Measurements from ENCODE around the gene YAE1.

YAE1 gene

DNA sequence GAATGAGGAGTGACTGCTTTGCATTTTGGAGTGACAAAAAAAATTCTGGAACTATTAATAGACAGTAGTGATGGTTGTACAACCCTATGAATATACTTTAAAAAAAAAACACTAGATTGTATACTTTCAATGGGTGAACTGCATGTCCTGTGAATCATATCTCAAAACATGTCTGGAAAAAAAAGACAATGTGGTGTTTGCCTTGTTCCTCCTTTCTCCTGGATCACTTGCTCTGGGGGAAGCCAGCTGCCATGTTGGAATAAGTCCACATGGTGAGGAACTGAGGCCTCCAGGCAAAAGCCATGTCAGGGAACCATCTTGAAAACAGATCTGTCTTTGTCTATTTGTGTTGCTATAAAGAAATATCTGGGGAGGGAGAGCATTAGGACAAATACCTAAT is 39.5 kb upstream of the YAE1 start:
- Histone ChIP-seq H3K4me3 (ENCODE audit: low read depth, low read length) (no peak overlapping the region), H3K79me2 (no peaks in the 10 kb centered on the region), H2AFZ (no peak overlapping the region), H3K36me3 (ENCODE audit: control insufficient read depth, insufficient read depth, low read length) (no peaks in the 10 kb centered on the region), H3K4me2 (ENCODE audit: low read length) (no peak overlapping the region), H3K4me1 (no peaks in the 10 kb centered on the region), H3K9me3 (ENCODE audit: control insufficient read depth, low read length) (no peaks in the 10 kb centered on the region), H3K27me3 (ENCODE audit: control insufficient read depth, insufficient read depth, low read length) (no peaks in the 10 kb centered on the region), H3K9ac (no peak overlapping the region), H3K27ac (no peak overlapping the region)
- TF ChIP-seq CTCF (IDR thresholded peaks at IDR 0.05): no peak

DNA sequence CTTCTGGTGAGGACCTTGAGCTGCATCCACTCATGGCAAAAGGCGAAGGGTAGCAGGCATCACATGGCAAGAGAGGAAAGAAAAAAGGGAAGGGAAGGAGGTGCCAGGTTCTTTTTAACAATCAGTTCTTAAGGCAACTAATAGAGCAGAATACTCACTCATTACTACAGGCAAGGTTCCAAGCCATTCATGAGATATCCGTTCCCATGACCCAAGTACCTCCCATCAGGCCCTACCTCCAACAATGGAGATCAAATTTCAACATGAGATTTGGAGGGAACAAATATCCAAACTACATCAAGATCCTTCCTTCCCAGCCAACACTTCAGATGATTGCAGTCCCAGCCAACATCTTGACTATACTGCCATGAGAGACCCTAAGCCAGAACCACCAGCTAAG is 38.9 kb upstream of the YAE1 start:
- no peak overlapping the region for H3K9ac ChIP-seq
- H3K79me2 ChIP-seq: no peaks in the 10 kb centered on the region
- no peaks in the 10 kb centered on the region for H3K36me3 ChIP-seq (ENCODE audit: control insufficient read depth, insufficient read depth, low read length)
- no peaks in the 10 kb centered on the region for H3K4me1 ChIP-seq
- H3K9me3 ChIP-seq (ENCODE audit: control insufficient read depth, low read length): no peaks in the 10 kb centered on the region
- no peak overlapping the region for H3K4me2 ChIP-seq (ENCODE audit: low read length)
- no peaks in the 10 kb centered on the region for H3K27me3 ChIP-seq (ENCODE audit: control insufficient read depth, insufficient read depth, low read length)
- H3K27ac ChIP-seq: no peak overlapping the region
- TF ChIP-seq CTCF (IDR thresholded peaks at IDR 0.05): no peak
- no peak overlapping the region for H3K4me3 ChIP-seq (ENCODE audit: low read depth, low read length)
- H2AFZ ChIP-seq: no peak overlapping the region

DNA sequence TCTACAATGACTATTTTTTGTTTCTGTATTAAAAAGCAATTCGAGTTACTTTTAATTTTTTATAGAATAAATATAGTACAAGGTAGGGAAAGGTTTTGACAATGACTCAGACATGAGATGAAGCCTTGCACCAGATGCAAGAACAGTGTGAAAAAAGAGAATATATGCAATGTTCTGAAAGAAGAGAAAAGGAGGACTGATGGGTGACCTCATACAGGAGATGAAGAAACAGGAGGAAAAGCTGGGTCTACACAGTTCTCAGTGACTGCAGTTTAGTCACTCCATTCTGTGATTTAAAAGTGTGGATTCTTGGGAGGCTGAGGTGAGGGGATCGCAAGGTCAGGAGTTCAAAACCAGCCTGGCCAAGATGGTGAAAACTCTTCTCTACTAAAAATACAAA is 38.3 kb upstream of the YAE1 start:
- Histone ChIP-seq H3K36me3 (ENCODE audit: control insufficient read depth, insufficient read depth, low read length) (no peaks in the 10 kb centered on the region), H3K4me1 (no peaks in the 10 kb centered on the region), H2AFZ (no peak overlapping the region), H3K27me3 (ENCODE audit: control insufficient read depth, insufficient read depth, low read length) (no peaks in the 10 kb centered on the region), H3K9ac (no peak overlapping the region), H3K4me2 (ENCODE audit: low read length) (no peak overlapping the region), H3K27ac (no peak overlapping the region), H3K9me3 (ENCODE audit: control insufficient read depth, low read length) (no peaks in the 10 kb centered on the region), H3K79me2 (no peaks in the 10 kb centered on the region), H3K4me3 (ENCODE audit: low read depth, low read length) (no peak overlapping the region)
- TF ChIP-seq CTCF (IDR thresholded peaks at IDR 0.05): no peak

- Histone ChIP-seq H3K4me3 (ENCODE audit: low read depth, low read length) (no peak overlapping the region), H3K4me2 (ENCODE audit: low read length) (no peak overlapping the region), H3K36me3 (ENCODE audit: control insufficient read depth, insufficient read depth, low read length) (no peaks in the 10 kb centered on the region), H3K9ac (no peak overlapping the region), H3K79me2 (no peaks in the 10 kb centered on the region), H3K27me3 (ENCODE audit: control insufficient read depth, insufficient read depth, low read length) (no peaks in the 10 kb centered on the region), H2AFZ (no peak overlapping the region), H3K9me3 (ENCODE audit: control insufficient read depth, low read length) (no peaks in the 10 kb centered on the region), H3K4me1 (no peaks in the 10 kb centered on the region), H3K27ac (no peak overlapping the region)
- no peak for TF ChIP-seq CTCF (IDR thresholded peaks at IDR 0.05)
Observed at GRCh38 chr7:39528849-39529248, 37.4 kb upstream of the YAE1 start.

DNA sequence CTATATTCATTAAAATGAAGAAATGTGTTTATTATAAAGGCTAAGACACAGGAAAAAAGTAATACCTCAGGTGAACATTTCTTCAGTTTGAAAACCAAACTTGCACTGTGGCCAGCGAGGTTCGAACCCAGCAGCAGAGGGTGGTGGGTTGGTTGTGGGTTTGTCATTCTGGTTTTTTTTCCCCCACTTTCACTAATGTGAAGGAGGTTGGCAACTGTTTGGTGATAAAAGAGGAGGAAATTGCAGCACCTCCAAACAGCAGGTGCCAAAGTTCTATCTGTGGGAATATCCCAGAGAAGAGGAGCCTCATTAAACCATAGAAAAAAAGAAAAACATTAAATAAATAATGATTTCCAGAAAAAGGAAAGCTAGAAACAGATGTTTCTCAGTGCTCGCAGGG is 36.6 kb upstream of the YAE1 start:
- Histone ChIP-seq H3K27me3 (ENCODE audit: control insufficient read depth, insufficient read depth, low read length) (no peaks in the 10 kb centered on the region), H3K79me2 (no peaks in the 10 kb centered on the region), H3K4me3 (ENCODE audit: low read depth, low read length) (no peak overlapping the region), H3K9ac (no peak overlapping the region), H2AFZ (no peak overlapping the region), H3K4me2 (ENCODE audit: low read length) (no peak overlapping the region), H3K36me3 (ENCODE audit: control insufficient read depth, insufficient read depth, low read length) (no peaks in the 10 kb centered on the region), H3K4me1 (peaks cover 2% of the 10 kb centered on the region), H3K27ac (no peak overlapping the region), H3K9me3 (ENCODE audit: control insufficient read depth, low read length) (no peaks in the 10 kb centered on the region)
- no peak for TF ChIP-seq CTCF (IDR thresholded peaks at IDR 0.05)
